T-helper 2 cell treated with Interferon-gamma antibody and Interleukin-4, amounts not matched to agents 100 ng/mL and 5 ng/mL, for 36 hours (primary cell): ENCODE data around the gene INO80C. TPM values are rescaled to one million over a fixed set of nuclear protein-coding genes. Genes with fewer than 3 reads are reported as not detected.

Source experiments
- intact Hi-C: fragments of 100-400 bp; cut with micrococcal nuclease; formaldehyde crosslinking; loops from one replicate; pipeline ENCODE4 v1.15.1; 2023
- total RNA-seq: library from RNA; stranded (reverse); gene quantifications from 2 replicates; pipeline ENCODE4 v1.2.3, GENCODE V29; 2022

The INO80C gene
- total RNA-seq, 1 donor from 2014 or later = 29.0 TPM

- intact Hi-C loops = no loop called here
These were observed 66.4 kb downstream of the INO80C start for GRCh38 chr18:35431374-35431741.

GRCh38 chr18:35430721-35431373 lies 66.9 kb downstream of the INO80C start:
- intact Hi-C loops = no loop called here

GRCh38 chr18:35426786-35427185 lies 71.0 kb downstream of the INO80C start:
- intact Hi-C loops = no loop called here

GRCh38 chr18:35424356-35424755 lies 73.4 kb downstream of the INO80C start:
- intact Hi-C loops = no loop called here

- intact Hi-C loops = no loop called here
These were observed 75.5 kb downstream of the INO80C start for GRCh38 chr18:35422237-35422636.

- intact Hi-C loops = no loop called here
These were observed 79.2 kb downstream of the INO80C start for GRCh38 chr18:35418610-35419009.

Other genes starting within 250 kb of the INO80C start
- gene ZSCAN30, start 207.7 kb downstream of the INO80C start, total RNA-seq = 12.5 and 13.3 TPM in 2 replicates
- 51.7 and 52.2 TPM in 2 replicates for gene ZNF24, start 153.5 kb downstream of the INO80C start, total RNA-seq
- 0.45 and 0.52 TPM in 2 replicates for gene ZNF396, start 120.6 kb downstream of the INO80C start, total RNA-seq
- 37.6 and 42.9 TPM in 2 replicates for gene GALNT1, start 83.8 kb upstream of the INO80C start, total RNA-seq